Panc1 (cell line): ENCODE measurements around the gene GALNT9.

Experiments used
- CTCF ChIP-seq: fragments of 450-650 bp; IDR thresholded peaks from 2 replicates; pipeline ENCODE4 v1.5.1; 2017; ENCODE audit warnings: mild to moderate bottlenecking
- POLR2AphosphoS5 ChIP-seq: IDR thresholded peaks from 2 replicates; pipeline ENCODE4 v1.6.1; 2012; ENCODE audit warnings: mild to moderate bottlenecking, low read depth, low read length, moderate library complexity
- REST ChIP-seq, 2 experiments: IDR thresholded peaks; 2 replicates each; pipeline ENCODE4 v1.6.1; 2011 to 2012; ENCODE audit warnings: low read depth in 2 of 2, control low read depth in 1 of 2, low read length in 1 of 2, mild to moderate bottlenecking in 1 of 2, moderate library complexity in 1 of 2; ENCODE audit not compliant: insufficient read depth in 1 of 2
- TCF7L2 ChIP-seq: IDR thresholded peaks from 2 replicates; pipeline ENCODE4 v1.6.1; 2011; ENCODE audit warnings: mild to moderate bottlenecking, low read depth, low read length, inconsistent platforms

GRCh38 chr12:132155771-132156572 lies 173.4 kb downstream of the GALNT9 start:
- TF ChIP-seq CTCF: no peak
- no peak for TF ChIP-seq POLR2AphosphoS5
- TF ChIP-seq REST (IDR thresholded peaks at IDR 0.05; ENCODE audit: insufficient read depth in 1 of 2, low read depth in 2 of 2, low read length in 1 of 2): no peak
- TF ChIP-seq TCF7L2: no peak
